GM19043 (cell line): ENCODE data around the gene RASGEF1C.
A peak's percentile ranks its signal among the peaks of the same experiment; 100 is the strongest.

ENCODE experiments used
- ATAC-seq: cut with Tn5 transposase; IDR thresholded peaks from one replicate; pipeline ENCODE4 v1.9.1; 2021; ENCODE audit warnings: low read depth; ENCODE audit not compliant: unreplicated experiment

RASGEF1C gene

GRCh38 chr5:180209137-180209581 lies at the start of gene RASGEF1C:
TSS of gene RASGEF1C (minus strand) at chr5:180209211. CDS start at chr5:180138052, 71,159 bp downstream.
- peak; percentile 71 for ATAC-seq

GRCh38 chr5:180253036-180253824 lies 44.2 kb upstream of the RASGEF1C start:
- no peak for ATAC-seq

- ATAC-seq, result no peak
These were observed 42.9 kb upstream of the RASGEF1C start for GRCh38 chr5:180251887-180252286.

GRCh38 chr5:180251141-180251540 lies 42.1 kb upstream of the RASGEF1C start:
- no peak for ATAC-seq

GRCh38 chr5:180250329-180250728 lies 41.3 kb upstream of the RASGEF1C start:
- no peak for ATAC-seq

- no peak for ATAC-seq
These were observed 32.6 kb upstream of the RASGEF1C start for GRCh38 chr5:180241600-180241999.

- ATAC-seq, result no peak
These were observed 29.6 kb upstream of the RASGEF1C start for GRCh38 chr5:180238631-180239030.

- no peak for ATAC-seq
These were observed 26.8 kb upstream of the RASGEF1C start for GRCh38 chr5:180235846-180236245.

GRCh38 chr5:180235077-180235476 lies 26.1 kb upstream of the RASGEF1C start:
- ATAC-seq, result no peak

- no peak for ATAC-seq
These were observed 25.3 kb upstream of the RASGEF1C start for GRCh38 chr5:180234271-180234670.

- ATAC-seq, result no peak
These were observed 24.7 kb upstream of the RASGEF1C start for GRCh38 chr5:180233729-180234128.

GRCh38 chr5:180230017-180230416 lies 21.0 kb upstream of the RASGEF1C start:
- ATAC-seq, result no peak

- ATAC-seq, result no peak
These were observed 13.0 kb upstream of the RASGEF1C start for GRCh38 chr5:180222056-180222455.

- ATAC-seq, result no peak
These were observed 8.8 kb upstream of the RASGEF1C start for GRCh38 chr5:180217797-180218196.

GRCh38 chr5:180216646-180217171 lies 7.7 kb upstream of the RASGEF1C start:
- ATAC-seq, result no peak

GRCh38 chr5:180215783-180216630 lies 7.0 kb upstream of the RASGEF1C start:
- ATAC-seq, result no peak

GRCh38 chr5:180214870-180215770 lies 6.1 kb upstream of the RASGEF1C start:
- no peak for ATAC-seq

- no peak for ATAC-seq
These were observed 4.7 kb upstream of the RASGEF1C start for GRCh38 chr5:180213657-180214207.

- no peak for ATAC-seq
These were observed 4.2 kb upstream of the RASGEF1C start for GRCh38 chr5:180213256-180213600.
